Subcutaneous adipose tissue (tissue), 4 donors: Measurements from ENCODE around the gene ZNF710. TPM values are rescaled to one million over a fixed set of nuclear protein-coding genes. Genes with fewer than 3 reads are reported as not detected.

Source experiments
- CTCF ChIP-seq: fragments of 450-650 bp; IDR thresholded peaks from one replicate; pipeline ENCODE4 v1.5.1; 2016; ENCODE audit warnings: low read depth, mild to moderate bottlenecking, control low read depth, antibody characterized with exemption, moderate library complexity
- total RNA-seq, 4 donors: library from RNA; depleted of rRNA; stranded (reverse); fragments of >200 nt; gene quantifications; one replicate each; pipeline ENCODE4 v1.1.0, GENCODE V29; 2016

Gene ZNF710
- total RNA-seq, 4 donors from 2014 or later = 5.4 to 8.3 (median 6.1) TPM

GRCh38 chr15:89998923-89999675, 2.0 kb upstream of the ZNF710 start:
- TF ChIP-seq CTCF = no peak

- no peak for TF ChIP-seq CTCF
These were observed 1.4 kb upstream of the ZNF710 start for GRCh38 chr15:89999676-90000185.

- TF ChIP-seq CTCF = no peak
These were observed 730 bp upstream of the ZNF710 start for GRCh38 chr15:90000186-90001001.

- no peak for TF ChIP-seq CTCF
These were observed 731 bp downstream of the ZNF710 start for GRCh38 chr15:90001683-90002427.

- TF ChIP-seq CTCF = no peak
These were observed 1.3 kb downstream of the ZNF710 start for GRCh38 chr15:90002428-90002844.

GRCh38 chr15:90003736-90004135, 2.6 kb downstream of the ZNF710 start:
- no peak for TF ChIP-seq CTCF

- TF ChIP-seq CTCF = no peak
These were observed 3.1 kb downstream of the ZNF710 start for GRCh38 chr15:90004252-90004651.
